ENCODE measurements around the gene COL8A1. TPM values are rescaled to one million over a fixed set of nuclear protein-coding genes. Genes with fewer than 3 reads are reported as not detected.

Gene COL8A1
- total RNA-seq, 1 experiment from 2014 or later: 22.5 TPM

DNA sequence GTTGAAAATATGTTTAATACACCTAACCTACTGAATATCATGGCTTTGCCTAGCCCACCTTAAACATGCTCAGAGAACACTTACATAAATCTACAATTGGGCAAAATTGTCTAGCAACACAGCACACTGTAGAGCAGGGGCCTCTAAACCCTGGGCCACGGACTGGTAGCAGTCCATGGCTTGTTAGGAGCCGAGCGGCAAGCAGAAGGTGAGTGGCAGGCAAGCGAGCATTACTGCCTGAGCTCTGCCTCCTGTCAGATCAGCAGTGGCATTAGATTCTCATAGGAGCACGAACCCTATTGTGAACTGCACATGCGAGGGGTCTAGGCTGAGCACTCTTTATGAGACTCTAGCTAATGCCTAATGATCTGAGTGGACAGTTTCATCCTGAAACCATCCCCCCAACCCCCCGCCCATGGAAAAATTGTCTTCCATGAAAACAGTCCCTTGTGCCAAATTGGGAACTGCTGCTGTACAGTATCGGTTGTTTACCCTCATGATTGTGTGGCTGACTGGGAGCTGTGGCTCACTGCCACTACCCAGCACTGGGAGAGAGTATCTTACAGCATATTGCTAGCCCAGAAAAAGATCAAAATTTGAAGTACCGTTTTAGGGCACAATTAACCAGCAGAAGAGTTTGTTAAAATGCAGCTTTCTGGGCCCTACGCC, 205.3 kb downstream of the COL8A1 start:
- no peak for DNase-seq (ENCODE audit: low read depth)

- DNase-seq (ENCODE audit: low read depth): no peak
Observed at GRCh38 chr3:99845331-99845730, 206.9 kb downstream of the COL8A1 start.

DNA sequence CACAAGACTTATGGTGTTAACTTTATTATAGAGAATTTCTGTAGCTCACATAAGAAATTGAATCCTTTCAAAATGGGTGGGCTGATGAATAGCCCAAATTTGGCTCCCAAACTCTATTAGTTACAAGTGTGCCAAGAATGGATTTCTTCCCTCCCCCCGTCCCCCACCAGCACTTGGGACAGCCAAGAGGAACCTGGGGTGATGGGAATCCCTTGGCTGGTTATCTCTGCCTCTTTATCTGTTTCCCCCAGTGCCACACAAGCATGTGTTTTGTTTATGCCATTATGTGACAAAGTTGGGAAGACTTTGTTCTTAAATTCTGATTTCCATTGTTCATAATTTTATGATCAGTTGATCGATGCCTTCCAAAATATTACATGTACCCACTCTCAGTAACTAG, 207.6 kb downstream of the COL8A1 start:
- no peak for DNase-seq (ENCODE audit: low read depth)

- DNase-seq (ENCODE audit: low read depth): no peak
Observed at GRCh38 chr3:99846477-99847160, 208.2 kb downstream of the COL8A1 start.

DNA sequence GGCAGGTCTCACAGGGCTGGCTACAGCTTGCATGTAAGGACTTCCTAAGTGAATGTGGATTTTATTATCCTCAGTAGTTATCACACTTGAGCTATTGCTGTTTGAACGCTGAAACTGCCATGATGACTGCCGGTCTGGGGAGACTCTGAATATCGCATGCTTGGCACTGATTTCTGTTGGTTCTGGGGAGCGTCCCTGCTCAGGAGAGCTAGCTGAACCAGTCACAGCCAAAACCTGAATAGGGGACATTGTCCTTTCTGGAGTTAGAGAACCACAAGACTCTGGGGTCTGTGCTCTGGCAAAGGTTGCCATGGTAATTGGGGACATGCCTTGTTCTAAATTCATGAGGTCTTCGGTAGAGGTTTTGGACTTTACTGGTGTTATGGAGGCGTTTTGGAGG, 210.0 kb downstream of the COL8A1 start:
- DNase-seq (ENCODE audit: low read depth): no peak

Other genes with a start within 250 kb of the COL8A1 start
- gene CMSS1, start 179.3 kb downstream of the COL8A1 start, total RNA-seq (2014; rRNA removed; shearing (Covaris generic)): 61.8 and 63.7 TPM in 2 replicates

All from RPMI7951 (cell line).